Right lobe of liver (tissue), 6 donors: Measurements from ENCODE around the gene MS4A13. TPM values are rescaled to one million over a fixed set of nuclear protein-coding genes. Genes with fewer than 3 reads are reported as not detected.
"Not testable (repeated sequence)": the region's sequence is repeated elsewhere in the genome, so short reads cannot be mapped to it uniquely, and the experiment has no call there.

ENCODE experiments used
- ATAC-seq, 4 donors: fragments of 200-7000 bp; cut with Tn5 transposase; one replicate each; pipeline ENCODE4 v1.9.1; 2020; ENCODE audit warnings: mild to moderate bottlenecking in 4 of 4, moderate library complexity in 4 of 4
- DNase-seq, 3 donors: peaks; one replicate each; pipeline ENCODE4 v3.0.0-alpha.2; 2020
- H3K27ac ChIP-seq, 3 donors: fragments of 200-600 bp; one replicate each; pipeline ENCODE4 v1.8.0; 2022
- H3K27me3 ChIP-seq, 2 donors: fragments of 200-600 bp; one replicate each; pipeline ENCODE4 v1.8.0; 2022
- H3K36me3 ChIP-seq, 4 donors: fragments of 200-600 bp; sonication (generic) in 1 of 4; one replicate each; pipeline versions ENCODE4 v1.5.1 to v1.8.0; 2017 to 2022; ENCODE audit warnings: control low read depth in 1 of 4
- H3K4me1 ChIP-seq, 4 donors: fragments of 200-600 bp; sonication (generic) in 1 of 4; one replicate each; pipeline versions ENCODE4 v1.5.1 to v1.8.0; 2017 to 2022; ENCODE audit warnings: control low read depth in 1 of 4
- H3K4me3 ChIP-seq, 3 donors: fragments of 200-600 bp; one replicate each; pipeline ENCODE4 v1.8.0; 2022
- H3K9me3 ChIP-seq, 4 donors: fragments of 200-600 bp; sonication (generic) in 1 of 4; one replicate each; pipeline versions ENCODE4 v1.5.1 to v1.8.0; 2017 to 2022; ENCODE audit warnings: control low read depth in 1 of 4
- POLR2A ChIP-seq: fragments of 450-650 bp; IDR thresholded peaks from one replicate; pipeline ENCODE4 v1.6.1; 2017; ENCODE audit warnings: antibody characterized with exemption, mild to moderate bottlenecking
- WGBS: methylation state at CpG from one replicate; pipeline ENCODE4 v1.1.6; 2018; ENCODE audit warnings: low coverage, low lambda C conversion rate; ENCODE audit not compliant: insufficient coverage; ENCODE audit errors: missing lambda C conversion rate; 5-methylcytosine and 5-hydroxymethylcytosine counted together
- intact Hi-C, 2 donors: fragments of 100-400 bp; cut with DNase I; formaldehyde crosslinking; loops; one replicate each; pipeline versions ENCODE4 v1.11.2 to v1.14.1; 2022
- total RNA-seq, 6 experiments: library from RNA; depleted of rRNA in 2 of 6; stranded (reverse); fragments of >200 nt in 2 of 6; fragmentation: NEBNext Ultra II Directional in 3 of 6; extraction: Animal tissue kit (Norgen Biotek cat#: 25700) in 3 of 6; gene quantifications; one replicate each; pipeline versions ENCODE4 v1.1.0 to v1.2.4, GENCODE V29; 2016 to 2023
- TF ChIP-seq, protein P1 (sequence below), 4 donors: fragments of 200-600 bp in 3 of 4; fragments of 450-650 bp in 1 of 4; IDR thresholded peaks; one replicate each; pipeline versions ENCODE4 v1.5.1 to v1.8.0; 2016 to 2022; ENCODE audit warnings: antibody characterized with exemption in 4 of 4, mild to moderate bottlenecking in 2 of 4
- donor health status: DM: no; HTN: yes; CAD: no.
- donor health status: DM: no; HTN: no; CAD: no.
- donor health status: DM: no; HTN: no; CAD: no.
- donor health status: DM: no; HTN: yes; CAD: no.
- donor health status: DM: no; HTN: yes; CAD: no.

The MS4A13 gene
- total RNA-seq, 6 experiments from 2014 or later = not detected

DNA sequence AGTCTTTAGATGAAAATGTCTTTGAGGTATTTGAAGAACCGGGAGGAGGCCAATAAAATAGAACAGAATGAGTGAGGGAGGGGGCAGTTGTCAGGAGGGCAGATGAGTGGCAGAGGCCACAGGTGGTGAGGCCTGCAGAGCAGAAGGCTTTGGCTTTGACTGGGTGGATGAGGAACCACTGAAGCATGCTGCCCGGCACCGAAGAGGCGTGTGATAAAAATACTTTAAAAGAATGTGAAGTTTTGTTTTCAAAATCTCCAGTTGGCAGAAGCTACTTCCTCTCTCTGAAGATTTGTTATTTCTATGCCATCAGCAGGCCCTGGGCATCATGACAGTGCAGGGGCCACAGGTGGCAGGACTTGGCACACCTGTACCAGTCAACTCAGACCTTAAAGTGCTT is 16.3 kb upstream of the MS4A13 start:
- intact Hi-C loops = no loop called here
- Histone ChIP-seq H3K4me1 (no peaks in the 10 kb centered on the region), H3K36me3 (no peaks in the 10 kb centered on the region), H3K27ac (no peak overlapping the region), H3K27me3 (no peaks in the 10 kb centered on the region), H3K9me3 (no peaks in the 10 kb centered on the region), H3K4me3 (no peak overlapping the region)
- TF ChIP-seq, protein P1, sequence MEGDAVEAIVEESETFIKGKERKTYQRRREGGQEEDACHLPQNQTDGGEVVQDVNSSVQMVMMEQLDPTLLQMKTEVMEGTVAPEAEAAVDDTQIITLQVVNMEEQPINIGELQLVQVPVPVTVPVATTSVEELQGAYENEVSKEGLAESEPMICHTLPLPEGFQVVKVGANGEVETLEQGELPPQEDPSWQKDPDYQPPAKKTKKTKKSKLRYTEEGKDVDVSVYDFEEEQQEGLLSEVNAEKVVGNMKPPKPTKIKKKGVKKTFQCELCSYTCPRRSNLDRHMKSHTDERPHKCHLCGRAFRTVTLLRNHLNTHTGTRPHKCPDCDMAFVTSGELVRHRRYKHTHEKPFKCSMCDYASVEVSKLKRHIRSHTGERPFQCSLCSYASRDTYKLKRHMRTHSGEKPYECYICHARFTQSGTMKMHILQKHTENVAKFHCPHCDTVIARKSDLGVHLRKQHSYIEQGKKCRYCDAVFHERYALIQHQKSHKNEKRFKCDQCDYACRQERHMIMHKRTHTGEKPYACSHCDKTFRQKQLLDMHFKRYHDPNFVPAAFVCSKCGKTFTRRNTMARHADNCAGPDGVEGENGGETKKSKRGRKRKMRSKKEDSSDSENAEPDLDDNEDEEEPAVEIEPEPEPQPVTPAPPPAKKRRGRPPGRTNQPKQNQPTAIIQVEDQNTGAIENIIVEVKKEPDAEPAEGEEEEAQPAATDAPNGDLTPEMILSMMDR (IDR thresholded peaks at IDR 0.05) = no peak
- no peak for TF ChIP-seq POLR2A
- DNase-seq (no peak), ATAC-seq (no peak)
- 62% methylated on average over 4 of the region's 4 CpGs for WGBS

DNA sequence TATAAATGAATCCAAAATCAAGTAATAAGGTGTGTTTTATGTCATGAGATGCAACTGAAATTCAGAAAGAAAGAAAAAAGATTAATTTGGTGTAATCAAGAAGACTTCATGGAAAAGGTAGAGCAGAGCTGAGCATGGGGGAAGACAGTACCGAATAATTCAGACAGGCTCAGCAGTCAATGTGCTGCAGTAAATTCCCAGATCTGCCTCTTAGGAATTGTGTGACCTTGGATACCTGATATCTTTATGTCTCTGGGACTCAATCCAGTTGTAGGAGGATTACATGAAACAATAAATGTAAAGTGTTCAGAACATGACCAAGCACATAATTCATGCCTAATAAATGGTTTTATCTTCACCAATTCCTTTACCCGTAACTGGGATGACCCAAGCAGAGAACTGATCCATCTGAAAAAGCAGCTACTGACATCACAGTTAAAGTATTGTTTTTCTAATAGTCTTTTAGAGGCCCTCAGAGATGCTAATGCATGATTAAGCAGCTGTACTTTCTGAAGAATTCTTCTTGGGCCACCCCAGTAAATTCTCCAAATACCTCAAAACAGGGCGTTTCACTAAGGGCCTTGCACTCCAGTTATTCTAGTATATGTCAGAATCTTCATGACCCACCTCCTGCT is 14.8 kb upstream of the MS4A13 start:
- H3K27me3 ChIP-seq = no peaks in the 10 kb centered on the region
- no peaks in the 10 kb centered on the region for H3K4me1 ChIP-seq
- intact Hi-C loops = no loop called here
- no peaks in the 10 kb centered on the region for H3K36me3 ChIP-seq
- no peak for TF ChIP-seq POLR2A
- TF ChIP-seq, protein P1 (IDR thresholded peaks at IDR 0.05) = no peak
- H3K27ac ChIP-seq = no peak overlapping the region
- no peak overlapping the region for H3K4me3 ChIP-seq
- H3K9me3 ChIP-seq = no peaks in the 10 kb centered on the region
- ATAC-seq (no peak), DNase-seq (no peak)
- 53% methylated on average over 3 of the region's 3 CpGs for WGBS

- H3K9me3 ChIP-seq = no peaks in the 10 kb centered on the region
- H3K4me1 ChIP-seq = no peaks in the 10 kb centered on the region
- H3K36me3 ChIP-seq = no peaks in the 10 kb centered on the region
- TF ChIP-seq POLR2A = no peak
- TF ChIP-seq, protein P1 (IDR thresholded peaks at IDR 0.05) = no peak
- intact Hi-C loops = no loop called here
- no peak overlapping the region for H3K4me3 ChIP-seq
- no peaks in the 10 kb centered on the region for H3K27me3 ChIP-seq
- DNase-seq (no peak), ATAC-seq (no peak)
- H3K27ac ChIP-seq = no peak overlapping the region
- 33% methylated on average over 3 of the region's 3 CpGs for WGBS
These were observed 12.9 kb upstream of the MS4A13 start for GRCh38 chr11:60502221-60502775.

- Histone ChIP-seq H3K27ac (no peak overlapping the region), H3K27me3 (no peaks in the 10 kb centered on the region), H3K4me1 (no peaks in the 10 kb centered on the region), H3K9me3 (no peaks in the 10 kb centered on the region), H3K4me3 (no peak overlapping the region), H3K36me3 (no peaks in the 10 kb centered on the region)
- 46% methylated on average over 3 of the region's 3 CpGs for WGBS
- DNase-seq = no peak
- no peak for ATAC-seq
- no peak for TF ChIP-seq POLR2A
- TF ChIP-seq, protein P1 (IDR thresholded peaks at IDR 0.05) = no peak
- intact Hi-C loops = no loop called here
These were observed 10.8 kb upstream of the MS4A13 start for GRCh38 chr11:60504219-60504905.

- DNase-seq, intact Hi-C loops: not testable (repeated sequence)
These were observed 5.6 kb upstream of the MS4A13 start for GRCh38 chr11:60509609-60510008.

GRCh38 chr11:60510209-60510608 is 5.0 kb upstream of the MS4A13 start:
- ATAC-seq = not testable (repeated sequence)

More at GRCh38 chr11:60509609-60510008, 5.6 kb upstream of the MS4A13 start:
- ATAC-seq, H3K27ac ChIP-seq, H3K36me3 ChIP-seq, H3K9me3 ChIP-seq, H3K4me1 ChIP-seq, H3K4me3 ChIP-seq, H3K27me3 ChIP-seq: not testable (repeated sequence)
- 78% methylated on average over 7 of the region's 15 CpGs for whole genome bisulfite sequencing

More at GRCh38 chr11:60510209-60510608, 5.0 kb upstream of the MS4A13 start:
- H3K36me3 ChIP-seq, H3K4me3 ChIP-seq, DNase-seq, H3K9me3 ChIP-seq, H3K27ac ChIP-seq, H3K27me3 ChIP-seq, intact Hi-C loops, H3K4me1 ChIP-seq: not testable (repeated sequence)
- WGBS = no CpG with 5 or more reads among the region's 28 CpGs
